H1 (cell line): ENCODE measurements around the gene UFSP2. TPM values are rescaled to one million over a fixed set of nuclear protein-coding genes. Genes with fewer than 3 reads are reported as not detected.

Experiments
- ASH2L ChIP-seq: fragments of 200-600, 300-600 bp; sonication (generic); IDR thresholded peaks from one replicate; pipeline ENCODE4 v1.7.1; 2017; ENCODE audit warnings: low read length
- GABPA ChIP-seq: IDR thresholded peaks from 2 replicates; pipeline ENCODE4 v1.6.1; 2011; ENCODE audit warnings: mild to moderate bottlenecking, low read length, moderate library complexity, borderline replicate concordance; ENCODE audit not compliant: insufficient read depth
- MAX ChIP-seq: IDR thresholded peaks from 2 replicates; pipeline ENCODE4 v1.6.1; 2012; ENCODE audit warnings: inconsistent platforms
- polyA plus RNA-seq, 7 experiments: library from polyadenylated mRNA; depleted of rRNA in 3 of 7; stranded (reverse) in 5 of 7; unstranded in 2 of 7; fragments of >200 nt in 5 of 7; fragments of 200-250 nt in 2 of 7; gene quantifications; 1 replicate in 5 of 7; 2 replicates in 1 of 7; 4 replicates in 1 of 7; pipeline versions ENCODE4 v1.2.1 to v1.2.3, GENCODE V29; 2011 to 2013; ENCODE audit warnings: missing spikeins in 2 of 7, mixed read lengths in 2 of 7
- total RNA-seq: library from RNA; stranded (reverse); fragmentation: NEBNext Ultra II Directional; extraction: Animal tissue kit (Norgen Biotek cat#: 25700); gene quantifications from 2 replicates; pipeline ENCODE4 v1.2.1, GENCODE V29; 2021

UFSP2 gene
- total and polyA plus RNA-seq, 2 of the 8 experiments (the other 6 are each of a cell fraction or from before 2014, with no cell fraction given), result 22.9 to 26.0 TPM

- TF ChIP-seq MAX (no peak), ASH2L (no peak), GABPA (no peak)
Measured at GRCh38 chr4:185382754-185383153, 43.0 kb downstream of the UFSP2 start (continued).
